CD14-positive monocyte (primary cell): ENCODE data around the gene RFX1. TPM values are rescaled to one million over a fixed set of nuclear protein-coding genes. Genes with fewer than 3 reads are reported as not detected.

Source experiments
- DNase-seq, 3 donors: peaks; one replicate each; pipeline ENCODE4 v3.0.0-alpha.2; 2011 to 2022
- H2AFZ ChIP-seq: 2 replicates; pipeline ENCODE4 v1.6.0; 2012; ENCODE audit warnings: mild to moderate bottlenecking, low read depth, low read length, inconsistent platforms; ENCODE audit not compliant: insufficient read depth, poor library complexity, severe bottlenecking
- H3K27ac ChIP-seq, 2 donors: 1 replicate in 1 of 2; 2 replicates in 1 of 2; pipeline ENCODE4 v1.5.1; 2012 to 2013; ENCODE audit warnings: low read length in 2 of 2, control low read depth in 1 of 2, inconsistent platforms in 1 of 2, low read depth in 1 of 2, mild to moderate bottlenecking in 1 of 2
- H3K27me3 ChIP-seq, 2 donors: one replicate each; pipeline versions ENCODE4 v1.6.0 to v1.6.1; 2011 to 2013; ENCODE audit warnings: low read length in 2 of 2; ENCODE audit not compliant: control insufficient read depth in 2 of 2, insufficient read depth in 2 of 2
- H3K36me3 ChIP-seq, 2 donors: replicated peaks in 1 of 2; 1 replicate in 1 of 2; 2 replicates in 1 of 2; pipeline versions ENCODE4 v1.5.1 to v1.6.1; 2012 to 2013; ENCODE audit warnings: low read length in 2 of 2, control low read depth in 1 of 2, inconsistent platforms in 1 of 2, mild to moderate bottlenecking in 1 of 2; ENCODE audit not compliant: insufficient read depth in 2 of 2, control insufficient read depth in 1 of 2
- H3K4me1 ChIP-seq, 2 donors: 1 replicate in 1 of 2; 2 replicates in 1 of 2; pipeline versions ENCODE4 v1.5.1 to v1.6.1; 2012 to 2013; ENCODE audit warnings: low read length in 2 of 2, control low read depth in 1 of 2, inconsistent platforms in 1 of 2, mild to moderate bottlenecking in 1 of 2, moderate library complexity in 1 of 2; ENCODE audit not compliant: insufficient read depth in 2 of 2, control insufficient read depth in 1 of 2
- H3K4me2 ChIP-seq: replicated peaks from 2 replicates; pipeline ENCODE3; 2012; ENCODE audit warnings: low read length, moderate library complexity, mild to moderate bottlenecking; ENCODE audit not compliant: poor library complexity, severe bottlenecking; ENCODE audit errors: extremely low read depth
- H3K4me3 ChIP-seq, 3 experiments: fragments of 200-600 bp in 1 of 3; sonication (generic) in 1 of 3; replicated peaks in 1 of 3; 1 replicate in 2 of 3; 2 replicates in 1 of 3; pipeline ENCODE4 v1.5.1; 2011 to 2013; ENCODE audit warnings: low read length in 3 of 3, mild to moderate bottlenecking in 3 of 3, control low read depth in 2 of 3, low read depth in 2 of 3, inconsistent platforms in 1 of 3, moderate library complexity in 1 of 3
- H3K79me2 ChIP-seq: 2 replicates; pipeline ENCODE4 v1.6.0; 2012; ENCODE audit warnings: mild to moderate bottlenecking, control low read depth, inconsistent platforms, low read length, moderate library complexity; ENCODE audit not compliant: insufficient read depth
- H3K9ac ChIP-seq: 2 replicates; pipeline ENCODE4 v1.6.0; 2017; ENCODE audit warnings: low read length, mild to moderate bottlenecking; ENCODE audit not compliant: insufficient read depth, poor library complexity, severe bottlenecking
- H3K9me3 ChIP-seq, 2 donors: replicated peaks in 1 of 2; 1 replicate in 1 of 2; 2 replicates in 1 of 2; pipeline versions ENCODE4 v1.5.1 to v1.6.1; 2012 to 2013; ENCODE audit warnings: low read length in 2 of 2, control low read depth in 1 of 2; ENCODE audit not compliant: control insufficient read depth in 1 of 2, insufficient read depth in 1 of 2
- H4K20me1 ChIP-seq: 2 replicates; pipeline ENCODE4 v1.6.0; 2012; ENCODE audit warnings: mild to moderate bottlenecking, low read length, control low read depth, moderate library complexity; ENCODE audit not compliant: insufficient read depth
- H3K27ac Mint-ChIP-seq, 7 donors: one replicate each; pipeline ENCODE4 v1.8.0; 2020; ENCODE audit warnings: mild to moderate bottlenecking in 7 of 7, mixed read lengths in 7 of 7, moderate library complexity in 6 of 7, inconsistent platforms in 2 of 7
- H3K27me3 Mint-ChIP-seq, 3 donors: one replicate each; pipeline ENCODE4 v1.8.0; 2021 to 2022; ENCODE audit warnings: low read depth in 3 of 3, mild to moderate bottlenecking in 3 of 3, mixed read lengths in 3 of 3, moderate library complexity in 3 of 3, inconsistent platforms in 1 of 3
- H3K36me3 Mint-ChIP-seq, 2 donors: one replicate each; pipeline ENCODE4 v1.8.0; 2020; ENCODE audit warnings: mixed read lengths in 2 of 2, inconsistent platforms in 1 of 2, mild to moderate bottlenecking in 1 of 2
- H3K4me1 Mint-ChIP-seq: one replicate; pipeline ENCODE4 v1.8.0; 2020; ENCODE audit warnings: mild to moderate bottlenecking, mixed read lengths
- H3K4me3 Mint-ChIP-seq, 2 donors: one replicate each; pipeline ENCODE4 v1.8.0; 2020; ENCODE audit warnings: mild to moderate bottlenecking in 2 of 2, mixed read lengths in 2 of 2, moderate library complexity in 1 of 2
- H3K9me3 Mint-ChIP-seq, 7 donors: one replicate each; pipeline ENCODE4 v1.8.0; 2020 to 2022; ENCODE audit warnings: mixed read lengths in 7 of 7, mild to moderate bottlenecking in 6 of 7, moderate library complexity in 6 of 7, inconsistent platforms in 2 of 7
- CTCF ChIP-seq: fragments of 200-600 bp; IDR thresholded peaks from one replicate; pipeline ENCODE4 v1.8.0; 2022; ENCODE audit warnings: antibody characterized with exemption, mild to moderate bottlenecking
- WGBS: methylation state at CpG from one replicate; pipeline ENCODE4 v1.1.5; 2013; ENCODE audit warnings: missing lambda C conversion rate; ENCODE audit not compliant: insufficient coverage; 5-methylcytosine and 5-hydroxymethylcytosine counted together
- intact Hi-C, 2 donors: fragments of 100-400 bp; cut with micrococcal nuclease; formaldehyde crosslinking; loops; one replicate each; pipeline versions ENCODE4 v1.15.0 to v1.15.1; 2023
- polyA plus RNA-seq, 3 donors: library from polyadenylated mRNA; depleted of rRNA in 1 of 3; unstranded in 2 of 3; stranded (reverse) in 1 of 3; fragments of 300-500 nt in 2 of 3; fragments of >200 nt in 1 of 3; fragmentation: Illumina TruSeq in 2 of 3; gene quantifications; 1 replicate in 2 of 3; 2 replicates in 1 of 3; pipeline ENCODE4 v1.2.3, GENCODE V29; 2012 to 2021

The RFX1 gene
- polyA plus RNA-seq, 3 donors, result 0.89 to 12.8 (median 0.95) TPM

- Histone ChIP-seq H2AFZ (no peak overlapping the region), H3K4me1 (peaks cover 4 to 9% of the 10 kb centered on the region in 2 donors), H3K4me2 (no peak overlapping the region), H3K4me3 (no peak overlapping the region), H3K27me3 (no peaks in the 10 kb centered on the region), H3K9ac (no peak overlapping the region), H3K9me3 (peaks cover 4 to 7% of the 10 kb centered on the region in 2 donors), H3K27ac (no peak overlapping the region), H3K36me3 (peaks cover 27 to 70% of the 10 kb centered on the region in 2 donors), H3K79me2 (peaks cover 77% of the 10 kb centered on the region), H4K20me1 (peaks cover 7% of the 10 kb centered on the region)
- no peak for TF ChIP-seq CTCF
- peaks cover 10% of the 10 kb centered on the region for H3K4me1 Mint-ChIP-seq
- H3K4me3 Mint-ChIP-seq, result no peak overlapping the region
- H3K27me3 Mint-ChIP-seq, result peaks cover 0 to 1% (median 0%) of the 10 kb centered on the region in 3 donors
- intact Hi-C loops, result loop anchor here in 1 of 2 donors (5.0 kb wide), 1 partner anchor 35 kb away; the partner anchor contains the start of gene IL27RA
- H3K9me3 Mint-ChIP-seq, result peaks cover 0 to 9% (median 4%) of the 10 kb centered on the region in 7 donors
- 100% methylated on average over 1 of the region's 6 CpGs for WGBS
- H3K36me3 Mint-ChIP-seq, result peaks cover 31 to 67% of the 10 kb centered on the region in 2 donors
- DNase-seq, result no peak
- H3K27ac Mint-ChIP-seq, result no peak overlapping the region
Observed at GRCh38 chr19:13997631-13997962, 8.5 kb downstream of the RFX1 start.

DNA sequence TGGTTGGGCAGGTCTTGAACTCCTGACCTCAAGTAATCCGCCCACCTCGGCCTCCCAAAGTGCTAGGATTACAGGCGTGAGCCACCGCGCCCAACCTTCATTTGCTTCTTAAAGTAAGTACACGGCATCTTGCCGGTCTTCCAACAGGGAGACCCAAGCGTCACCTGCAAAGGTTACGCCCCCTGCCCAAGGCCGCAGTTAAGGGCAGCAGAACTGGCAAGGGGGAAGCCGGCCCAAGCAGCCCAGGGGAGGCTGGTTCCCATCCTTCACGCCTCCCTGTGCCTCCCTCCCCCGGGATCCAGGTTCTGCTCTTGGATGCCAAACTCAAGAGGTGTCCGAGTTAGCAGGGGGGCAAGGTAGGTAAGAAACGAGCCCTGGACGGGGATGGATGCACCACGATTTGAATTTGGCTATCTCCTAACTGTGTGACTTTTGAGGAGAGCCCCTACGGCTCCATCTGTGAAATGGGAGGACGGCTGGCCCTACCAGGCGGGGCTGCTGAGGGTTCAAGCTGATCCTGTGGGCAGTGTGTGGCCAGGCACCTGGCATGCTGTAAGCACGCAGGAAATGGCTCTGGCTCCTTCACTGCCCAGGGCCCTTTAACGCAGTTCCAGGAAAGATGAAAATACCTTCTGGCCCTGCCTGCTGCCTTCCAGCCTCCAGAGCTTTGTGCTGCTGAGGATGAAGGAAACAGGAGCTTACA is 9.0 kb downstream of the RFX1 start:
- no peak for TF ChIP-seq CTCF
- H3K4me1 Mint-ChIP-seq, result peaks cover 4% of the 10 kb centered on the region
- Histone ChIP-seq H3K4me1 (peaks cover 0 to 4% of the 10 kb centered on the region in 2 donors), H3K79me2 (peaks cover 77% of the 10 kb centered on the region), H3K9me3 (peaks cover 4 to 7% of the 10 kb centered on the region in 2 donors), H3K27me3 (no peaks in the 10 kb centered on the region), H3K27ac (no peak overlapping the region), H3K4me3 (no peak overlapping the region), H2AFZ (no peak overlapping the region), H3K4me2 (no peak overlapping the region), H4K20me1 (peaks cover 7% of the 10 kb centered on the region), H3K36me3 (peaks cover 32 to 75% of the 10 kb centered on the region in 2 donors), H3K9ac (no peak overlapping the region)
- H3K27ac Mint-ChIP-seq, result peak overlapping the region in 1 of 7 donors; percentile 25
- no peak for DNase-seq
- intact Hi-C loops, result loop anchor here in 1 of 2 donors (5.0 kb wide), 1 partner anchor 35 kb away; the partner anchor contains the start of gene IL27RA
- 98% methylated on average over 22 of the region's 22 CpGs for WGBS
- peaks cover 36 to 70% of the 10 kb centered on the region in 2 donors for H3K36me3 Mint-ChIP-seq
- no peak overlapping the region for H3K4me3 Mint-ChIP-seq
- peaks cover 0 to 9% (median 4%) of the 10 kb centered on the region in 7 donors for H3K9me3 Mint-ChIP-seq
- peaks cover 0 to 1% (median 0%) of the 10 kb centered on the region in 3 donors for H3K27me3 Mint-ChIP-seq
